Adipocyte (in vitro differentiated cells): ENCODE measurements around the gene MAP2K5.

Experiments used
- DNase-seq: peaks from one replicate; pipeline ENCODE4 v3.0.0-alpha.2; 2015; ENCODE audit warnings: low read depth
- H3K27me3 ChIP-seq: replicated peaks from 2 replicates; pipeline ENCODE4 v1.7.0; 2013; ENCODE audit warnings: mild to moderate bottlenecking, low read length, moderate library complexity; ENCODE audit not compliant: control insufficient read depth, insufficient read depth
- H3K36me3 ChIP-seq: 2 replicates; pipeline ENCODE4 v1.7.0; 2013; ENCODE audit warnings: low read length, mild to moderate bottlenecking, moderate library complexity; ENCODE audit not compliant: control insufficient read depth, insufficient read depth, severe bottlenecking
- H3K4me1 ChIP-seq: 2 replicates; pipeline ENCODE4 v1.7.0; 2013; ENCODE audit warnings: mild to moderate bottlenecking, low read length, moderate library complexity; ENCODE audit not compliant: control insufficient read depth, insufficient read depth
- H3K4me3 ChIP-seq: 2 replicates; pipeline ENCODE4 v1.7.0; 2013; ENCODE audit warnings: mild to moderate bottlenecking, low read length, moderate library complexity
- H3K9ac ChIP-seq: 2 replicates; pipeline ENCODE4 v1.7.0; 2013; ENCODE audit warnings: mild to moderate bottlenecking, low read length, moderate library complexity
- H3K9me3 ChIP-seq: 2 replicates; pipeline ENCODE4 v1.7.0; 2013; ENCODE audit warnings: mild to moderate bottlenecking, low read length, moderate library complexity; ENCODE audit not compliant: control insufficient read depth

Gene MAP2K5

GRCh38 chr15:67803996-67804843, 261.7 kb downstream of the MAP2K5 start:
- H3K27me3 ChIP-seq, result no peaks in the 10 kb centered on the region
- no peaks in the 10 kb centered on the region for H3K4me1 ChIP-seq
- H3K4me3 ChIP-seq, result no peak overlapping the region
- no peak overlapping the region for H3K9ac ChIP-seq
- H3K36me3 ChIP-seq, result peaks cover 8% of the 10 kb centered on the region
- DNase-seq, result no peak
- H3K9me3 ChIP-seq, result no peaks in the 10 kb centered on the region

- Histone ChIP-seq H3K4me3 (no peak overlapping the region), H3K4me1 (no peaks in the 10 kb centered on the region), H3K9ac (no peak overlapping the region), H3K27me3 (no peaks in the 10 kb centered on the region), H3K9me3 (no peaks in the 10 kb centered on the region), H3K36me3 (peaks cover 9% of the 10 kb centered on the region)
- DNase-seq, result no peak
Observed at GRCh38 chr15:67805008-67805665, 262.6 kb downstream of the MAP2K5 start.

GRCh38 chr15:67805666-67806516, 263.4 kb downstream of the MAP2K5 start:
- no peak overlapping the region for H3K4me3 ChIP-seq
- no peak for DNase-seq
- H3K4me1 ChIP-seq, result no peaks in the 10 kb centered on the region
- H3K36me3 ChIP-seq, result peaks cover 5% of the 10 kb centered on the region
- H3K9ac ChIP-seq, result no peak overlapping the region
- no peaks in the 10 kb centered on the region for H3K9me3 ChIP-seq
- no peaks in the 10 kb centered on the region for H3K27me3 ChIP-seq

- Histone ChIP-seq H3K4me1 (no peaks in the 10 kb centered on the region), H3K27me3 (no peaks in the 10 kb centered on the region), H3K9ac (no peak overlapping the region), H3K4me3 (no peak overlapping the region), H3K36me3 (peaks cover 5% of the 10 kb centered on the region), H3K9me3 (no peaks in the 10 kb centered on the region)
- no peak for DNase-seq
Observed at GRCh38 chr15:67806536-67806935, 264.0 kb downstream of the MAP2K5 start.

- peaks cover 5% of the 10 kb centered on the region for H3K36me3 ChIP-seq
- H3K4me1 ChIP-seq, result no peaks in the 10 kb centered on the region
- no peak overlapping the region for H3K9ac ChIP-seq
- DNase-seq, result no peak
- no peaks in the 10 kb centered on the region for H3K9me3 ChIP-seq
- H3K27me3 ChIP-seq, result no peaks in the 10 kb centered on the region
- no peak overlapping the region for H3K4me3 ChIP-seq
Observed at GRCh38 chr15:67807141-67807540, 264.6 kb downstream of the MAP2K5 start.

GRCh38 chr15:67807836-67808235, 265.3 kb downstream of the MAP2K5 start:
- no peaks in the 10 kb centered on the region for H3K27me3 ChIP-seq
- no peaks in the 10 kb centered on the region for H3K4me1 ChIP-seq
- H3K9me3 ChIP-seq, result no peaks in the 10 kb centered on the region
- DNase-seq, result no peak
- no peak overlapping the region for H3K4me3 ChIP-seq
- peaks cover 5% of the 10 kb centered on the region for H3K36me3 ChIP-seq
- H3K9ac ChIP-seq, result no peak overlapping the region

GRCh38 chr15:67808821-67809220, 266.3 kb downstream of the MAP2K5 start:
- Histone ChIP-seq H3K36me3 (peaks cover 5% of the 10 kb centered on the region), H3K9me3 (no peaks in the 10 kb centered on the region), H3K4me3 (no peak overlapping the region), H3K27me3 (no peaks in the 10 kb centered on the region), H3K9ac (no peak overlapping the region), H3K4me1 (no peaks in the 10 kb centered on the region)
- no peak for DNase-seq

GRCh38 chr15:67809441-67809840, 266.9 kb downstream of the MAP2K5 start:
- Histone ChIP-seq H3K9ac (no peak overlapping the region), H3K4me3 (no peak overlapping the region), H3K36me3 (peaks cover 5% of the 10 kb centered on the region), H3K27me3 (no peaks in the 10 kb centered on the region), H3K9me3 (no peaks in the 10 kb centered on the region), H3K4me1 (no peaks in the 10 kb centered on the region)
- no peak for DNase-seq

- Histone ChIP-seq H3K9ac (no peak overlapping the region), H3K4me3 (no peak overlapping the region), H3K4me1 (no peaks in the 10 kb centered on the region), H3K36me3 (peaks cover 5% of the 10 kb centered on the region), H3K9me3 (no peaks in the 10 kb centered on the region), H3K27me3 (no peaks in the 10 kb centered on the region)
- DNase-seq, result no peak
Observed at GRCh38 chr15:67809866-67810265, 267.4 kb downstream of the MAP2K5 start.

- Histone ChIP-seq H3K4me3 (no peak overlapping the region), H3K36me3 (peaks cover 5% of the 10 kb centered on the region), H3K9ac (no peak overlapping the region), H3K27me3 (no peaks in the 10 kb centered on the region), H3K9me3 (peaks cover 19% of the 10 kb centered on the region), H3K4me1 (no peaks in the 10 kb centered on the region)
- no peak for DNase-seq
Observed at GRCh38 chr15:67812241-67812644, 269.7 kb downstream of the MAP2K5 start.

- H3K4me3 ChIP-seq, result no peak overlapping the region
- DNase-seq, result no peak
- H3K9ac ChIP-seq, result no peak overlapping the region
- H3K36me3 ChIP-seq, result peaks cover 5% of the 10 kb centered on the region
- H3K27me3 ChIP-seq, result peaks cover 3% of the 10 kb centered on the region
- peaks cover 19% of the 10 kb centered on the region for H3K9me3 ChIP-seq
- H3K4me1 ChIP-seq, result no peaks in the 10 kb centered on the region
Observed at GRCh38 chr15:67813104-67813634, 270.7 kb downstream of the MAP2K5 start.
